Endothelial cell of umbilical vein (primary cell): ENCODE data around the gene LCLAT1. TPM values are rescaled to one million over a fixed set of nuclear protein-coding genes. Genes with fewer than 3 reads are reported as not detected.

ENCODE experiments used
- BruUV-seq: library from RNA; stranded (reverse); fragments of 400-500 nt; replicated peaks from 2 replicates; lab custom pipeline; 2021; lab: Mats Ljungman, UMichigan
- CTCF ChIA-PET: fragments of 300-600, 350-600 bp; sonication (Branson Sonifier 250); formaldehyde crosslinking; loops from one replicate; lab custom pipeline; 2021; ENCODE audit warnings: antibody characterized with exemption, inconsistent platforms; lab: Charles Lee
- POLR2A ChIA-PET: fragments of 300-600, 350-600 bp; sonication (Branson Sonifier 250); formaldehyde crosslinking; loops from one replicate; lab custom pipeline; 2021; ENCODE audit warnings: antibody characterized with exemption, inconsistent platforms; lab: Charles Lee
- DNase-seq: peaks from one replicate; pipeline ENCODE4 v3.0.0-alpha.2; 2011; ENCODE audit warnings: low read depth, low spot score
- FAIRE-seq: peaks from 2 replicates; lab custom pipeline; 2011; peaks lifted over from hg19 to GRCh38; lab: Jason Lieb, UNC
- H2AFZ ChIP-seq: 2 replicates; pipeline ENCODE4 v1.6.0; 2012; ENCODE audit warnings: low read depth, low read length, control low read depth, inconsistent platforms
- H3K27ac ChIP-seq: 2 replicates; pipeline ENCODE4 v1.5.1; 2011; ENCODE audit warnings: low read depth, mild to moderate bottlenecking, control low read depth, low read length, moderate library complexity; ENCODE audit not compliant: insufficient read depth
- H3K27me3 ChIP-seq, 2 experiments: 2 replicates each; pipeline versions ENCODE4 v1.6.0 to v1.6.1; 2011; ENCODE audit warnings: low read length in 2 of 2, mixed read lengths in 1 of 2; ENCODE audit not compliant: control insufficient read depth in 2 of 2, insufficient read depth in 2 of 2
- H3K36me3 ChIP-seq, 2 experiments: 2 replicates in 1 of 2; 3 replicates in 1 of 2; pipeline ENCODE4 v1.5.1; 2011; ENCODE audit warnings: low read length in 2 of 2, mild to moderate bottlenecking in 1 of 2, moderate library complexity in 1 of 2; ENCODE audit not compliant: control insufficient read depth in 2 of 2, insufficient read depth in 2 of 2; ENCODE audit errors: extremely low read depth in 1 of 2
- H3K4me1 ChIP-seq: 3 replicates; pipeline ENCODE4 v1.5.1; 2011; ENCODE audit warnings: mild to moderate bottlenecking, low read length; ENCODE audit not compliant: control insufficient read depth, insufficient read depth; ENCODE audit errors: extremely low read depth
- H3K4me2 ChIP-seq: 2 replicates; pipeline ENCODE4 v1.6.1; 2011; ENCODE audit warnings: low read length, control low read depth, mixed read lengths; ENCODE audit not compliant: insufficient read depth
- H3K4me3 ChIP-seq, 3 experiments: fragments of 200-600 bp in 1 of 3; sonication (generic), shearing (Covaris generic) in 1 of 3; replicated peaks in 1 of 3; 2 replicates each; pipeline ENCODE4 v1.5.1; 2011 to 2016; ENCODE audit warnings: control low read depth in 3 of 3, low read length in 3 of 3, mild to moderate bottlenecking in 2 of 3, inconsistent platforms in 1 of 3, low read depth in 1 of 3, moderate library complexity in 1 of 3; ENCODE audit not compliant: insufficient read depth in 1 of 3
- H3K79me2 ChIP-seq: 2 replicates; pipeline ENCODE4 v1.6.0; 2012; ENCODE audit warnings: low read length, inconsistent platforms; ENCODE audit not compliant: control insufficient read depth, insufficient read depth
- H3K9ac ChIP-seq: replicated peaks from 2 replicates; pipeline ENCODE3; 2011; ENCODE audit warnings: low read length, control low read depth; ENCODE audit not compliant: insufficient read depth; ENCODE audit errors: extremely low read depth
- H3K9me1 ChIP-seq: replicated peaks from 3 replicates; pipeline ENCODE4 v1.6.0; 2011; ENCODE audit warnings: mild to moderate bottlenecking, low read length; ENCODE audit not compliant: control insufficient read depth, insufficient read depth; ENCODE audit errors: extremely low read depth
- H3K9me3 ChIP-seq: replicated peaks from 2 replicates; pipeline ENCODE4 v1.5.1; 2012; ENCODE audit warnings: low read length, inconsistent platforms; ENCODE audit not compliant: control insufficient read depth, insufficient read depth
- H4K20me1 ChIP-seq: replicated peaks from 2 replicates; pipeline ENCODE3; 2011; ENCODE audit warnings: mild to moderate bottlenecking, low read length; ENCODE audit not compliant: control insufficient read depth, insufficient read depth; ENCODE audit errors: extremely low read depth
- CTCF ChIP-seq, 2 donors: IDR thresholded peaks; 1 replicate in 1 of 2; 2 replicates in 1 of 2; pipeline ENCODE4 v1.5.1; 2011; ENCODE audit warnings: low read length in 2 of 2, mild to moderate bottlenecking in 2 of 2, moderate library complexity in 2 of 2, control low read depth in 1 of 2, inconsistent platforms in 1 of 2, low read depth in 1 of 2; ENCODE audit not compliant: insufficient read depth in 1 of 2; ENCODE audit errors: extremely low read depth in 1 of 2
- EZH2 ChIP-seq: IDR thresholded peaks from 2 replicates; pipeline ENCODE4 v1.6.1; 2012; ENCODE audit warnings: borderline replicate concordance, low read depth, mild to moderate bottlenecking, moderate library complexity, low read length, inconsistent platforms; ENCODE audit not compliant: severe bottlenecking
- FOS ChIP-seq: IDR thresholded peaks from 2 replicates; pipeline ENCODE4 v1.6.1; 2011; ENCODE audit warnings: mild to moderate bottlenecking, low read length, moderate library complexity, borderline replicate concordance; ENCODE audit not compliant: insufficient read depth
- GATA2 ChIP-seq: IDR thresholded peaks from 2 replicates; pipeline ENCODE4 v1.7.0; 2011; ENCODE audit warnings: low read depth, mild to moderate bottlenecking, moderate library complexity, mixed read lengths, low read length; ENCODE audit not compliant: insufficient read length, insufficient read depth
- JUN ChIP-seq: IDR thresholded peaks from 2 replicates; pipeline ENCODE4 v1.6.1; 2011; ENCODE audit warnings: borderline replicate concordance, low read depth; ENCODE audit not compliant: insufficient read length, insufficient read depth
- MYC ChIP-seq: IDR thresholded peaks from one replicate; pipeline ENCODE4 v1.6.1; 2011; ENCODE audit warnings: mild to moderate bottlenecking, low read depth, low read length
- POLR2A ChIP-seq: IDR thresholded peaks from 2 replicates; pipeline ENCODE4 v1.6.1; 2012; ENCODE audit warnings: low read depth, mild to moderate bottlenecking, control low read depth, low read length
- POLR2AphosphoS5 ChIP-seq: IDR thresholded peaks from 2 replicates; pipeline ENCODE4 v1.6.1; 2012; ENCODE audit warnings: low read depth, mild to moderate bottlenecking, control low read depth, low read length, moderate library complexity; ENCODE audit not compliant: insufficient read depth
- dilution Hi-C: fragments of 300-500 bp; cut with MboI; formaldehyde crosslinking; loops from one replicate; pipeline ENCODE4 v1.15.0; 2019; ENCODE audit warnings: low sequenced_read_pairs; ENCODE audit not compliant: extremely low pct_ligation_motif_present
- intact Hi-C: fragments of 100-400 bp; cut with micrococcal nuclease; formaldehyde crosslinking; loops from one replicate; pipeline ENCODE4 v1.10.0; 2022
- polyA plus RNA-seq, 4 experiments: library from polyadenylated mRNA; depleted of rRNA in 3 of 4; stranded (reverse) in 3 of 4; unstranded in 1 of 4; fragments of >200 nt; gene quantifications; 2 replicates each; pipeline versions ENCODE4 v1.2.1 to v1.2.3, GENCODE V29; 2011 to 2012; ENCODE audit warnings: missing spikeins in 1 of 4
- total RNA-seq: library from RNA; stranded (reverse); gene quantifications from 2 replicates; pipeline ENCODE4 v1.2.3, GENCODE V29; 2021
- TF ChIP-seq, protein P1 (sequence below): IDR thresholded peaks from 2 replicates; pipeline ENCODE4 v1.6.1; 2011; ENCODE audit not compliant: insufficient read depth, insufficient read length

LCLAT1 gene
- total and polyA plus RNA-seq, 2 donors (not counting 3 experiments of a cell fraction or from before 2014, with no cell fraction given), result 6.1 to 20.8 TPM

GRCh38 chr2:30591186-30591585 lies 144.1 kb downstream of the LCLAT1 start:
- Histone ChIP-seq H3K27ac (no peak overlapping the region), H4K20me1 (no peaks in the 10 kb centered on the region), H3K9me1 (no peaks in the 10 kb centered on the region), H3K9ac (no peak overlapping the region), H3K79me2 (no peaks in the 10 kb centered on the region), H3K36me3 (no peaks in the 10 kb centered on the region), H3K4me3 (no peak overlapping the region), H3K4me2 (no peak overlapping the region), H3K4me1 (no peaks in the 10 kb centered on the region), H3K9me3 (no peaks in the 10 kb centered on the region), H2AFZ (no peak overlapping the region), H3K27me3 (no peaks in the 10 kb centered on the region)
- ChIA-PET POLR2A (no interaction called here), CTCF (interaction anchor here (1.2 to 1.3 kb wide), 3 partner anchors 21 to 42 kb away, joined by 3 to 4 read pairs (median 3); no protein-coding TSS in a partner anchor)
- no peak for DNase-seq
- intact Hi-C loops (no loop called here), dilution Hi-C loops (no loop called here)
- TF ChIP-seq POLR2AphosphoS5, result no peak
- no peak for TF ChIP-seq EZH2
- TF ChIP-seq MYC, result no peak
- TF ChIP-seq POLR2A, result no peak
- TF ChIP-seq CTCF (IDR thresholded peaks at IDR 0.05; ENCODE audit: extremely low read depth in 1 of 2, insufficient read depth in 1 of 2, low read depth in 1 of 2, low read length in 2 of 2), result no peak
- no peak for TF ChIP-seq JUN
- TF ChIP-seq FOS, result no peak
- TF ChIP-seq, protein P1, sequence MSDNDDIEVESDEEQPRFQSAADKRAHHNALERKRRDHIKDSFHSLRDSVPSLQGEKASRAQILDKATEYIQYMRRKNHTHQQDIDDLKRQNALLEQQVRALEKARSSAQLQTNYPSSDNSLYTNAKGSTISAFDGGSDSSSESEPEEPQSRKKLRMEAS, result no peak
- TF ChIP-seq GATA2, result no peak
- no peak for FAIRE-seq
- BruUV-seq, result no TSS peak
